Fibroblast of pulmonary artery (primary cell): Measurements from ENCODE around the gene UNC5C.
A peak's percentile ranks its signal among the peaks of the same experiment; 100 is the strongest.

ENCODE experiments used
- DNase-seq: peaks from one replicate; pipeline ENCODE4 v3.0.0-alpha.2; 2010; ENCODE audit warnings: low read depth
- H3K4me3 ChIP-seq: replicated peaks from 2 replicates; pipeline ENCODE4 v1.5.1; 2011; ENCODE audit warnings: low read depth, mild to moderate bottlenecking, control low read depth, low read length, moderate library complexity
- CTCF ChIP-seq: IDR thresholded peaks from 2 replicates; pipeline ENCODE4 v1.5.1; 2011; ENCODE audit warnings: mild to moderate bottlenecking, control low read depth, low read length, inconsistent platforms; ENCODE audit errors: missing control alignments

The UNC5C gene

GRCh38 chr4:95552942-95553550 lies 4.3 kb upstream of the UNC5C start:
- H3K4me3 ChIP-seq, result no peak overlapping the region
- no peak for TF ChIP-seq CTCF
- DNase-seq, result no peak

- no peak overlapping the region for H3K4me3 ChIP-seq
- TF ChIP-seq CTCF, result no peak
- no peak for DNase-seq
Measured at GRCh38 chr4:95551653-95552052, 2.9 kb upstream of the UNC5C start.

DNA sequence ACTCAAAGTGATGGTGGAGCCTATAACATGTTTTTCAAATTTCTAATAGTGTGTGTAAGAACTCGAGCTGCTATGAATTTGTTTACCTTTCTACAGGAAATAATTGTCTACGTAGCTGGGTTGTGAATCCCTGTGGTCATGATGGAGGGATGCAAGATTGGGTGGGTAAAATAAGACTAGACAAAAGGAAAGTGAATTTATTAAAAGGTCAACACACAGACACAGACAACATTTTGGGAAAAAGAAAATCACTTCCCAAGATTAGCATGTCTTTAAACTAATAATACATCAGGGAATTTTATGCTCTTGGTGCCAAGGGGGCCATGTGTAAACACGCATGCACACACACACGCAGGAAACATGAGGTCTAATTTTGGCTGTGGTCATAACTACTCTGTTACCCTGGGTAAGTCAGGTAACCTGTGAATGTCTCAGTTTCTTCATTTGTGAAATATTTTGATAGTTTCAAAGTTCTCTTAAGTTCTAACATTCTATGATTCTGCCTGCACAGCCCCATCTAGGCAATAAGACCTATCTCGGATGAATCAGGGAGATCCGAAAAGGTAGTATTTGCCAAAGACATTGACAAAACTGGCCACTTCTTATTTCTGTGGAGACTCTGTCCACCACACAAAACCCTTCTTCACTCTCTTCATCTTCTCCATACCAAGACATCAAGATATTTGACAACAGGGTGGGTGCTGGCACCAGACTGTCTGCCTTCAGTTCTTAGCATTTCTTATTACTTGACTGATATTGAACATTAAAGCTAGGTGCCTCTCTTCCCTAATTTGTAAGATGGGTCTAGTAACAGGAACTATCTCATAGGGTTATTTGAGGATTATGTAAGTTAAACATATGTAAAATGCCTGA lies 1.6 kb upstream of the UNC5C start:
- no peak for DNase-seq
- no peak for TF ChIP-seq CTCF
- peak overlapping the region; percentile 70 for H3K4me3 ChIP-seq

DNA sequence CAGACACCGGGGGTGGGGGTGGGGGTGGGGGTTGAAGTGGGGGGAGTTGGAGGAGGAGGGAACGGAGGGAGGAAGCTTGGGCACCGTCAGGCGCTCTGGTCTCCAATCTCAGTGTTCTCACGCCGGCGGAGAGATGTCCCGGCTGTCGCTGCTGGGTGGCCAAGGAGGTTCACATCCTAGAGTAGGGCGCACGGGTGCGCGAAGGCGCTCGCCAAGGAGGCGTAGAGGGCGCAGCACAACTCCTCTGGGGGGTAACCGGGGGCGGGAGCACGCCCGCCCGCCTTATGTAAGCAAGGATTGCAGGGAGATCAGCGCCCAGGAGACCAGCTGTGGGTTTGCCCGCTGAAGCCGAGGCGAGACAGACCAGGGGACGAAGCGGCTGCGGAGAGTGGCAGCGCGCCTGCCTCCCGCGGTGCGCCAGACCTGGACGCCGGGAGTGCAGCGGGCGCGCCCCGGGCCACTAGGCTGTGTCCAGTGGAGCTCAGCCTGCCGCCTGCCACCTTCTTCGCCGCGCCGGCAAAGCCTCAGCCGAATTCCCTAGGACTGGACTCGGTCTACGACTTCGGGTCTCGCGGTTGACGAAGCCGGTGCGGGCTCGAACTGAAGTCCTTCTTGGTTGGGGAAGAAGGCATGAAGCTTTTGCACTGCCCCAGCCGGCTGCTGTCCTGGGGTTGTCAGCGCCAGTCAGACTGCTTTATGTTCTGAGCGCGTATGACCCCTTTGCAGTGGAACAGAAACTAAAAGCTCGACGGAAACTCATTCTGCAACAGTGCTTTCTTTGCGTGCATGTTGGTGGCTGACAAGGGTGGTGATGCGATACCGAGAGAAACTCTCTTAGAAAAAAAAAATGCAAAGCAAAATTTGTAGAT lies 707 bp upstream of the UNC5C start:
- peak; percentile 58 for DNase-seq
- no peak for TF ChIP-seq CTCF
- peak overlapping the region; percentile 70 for H3K4me3 ChIP-seq

DNA sequence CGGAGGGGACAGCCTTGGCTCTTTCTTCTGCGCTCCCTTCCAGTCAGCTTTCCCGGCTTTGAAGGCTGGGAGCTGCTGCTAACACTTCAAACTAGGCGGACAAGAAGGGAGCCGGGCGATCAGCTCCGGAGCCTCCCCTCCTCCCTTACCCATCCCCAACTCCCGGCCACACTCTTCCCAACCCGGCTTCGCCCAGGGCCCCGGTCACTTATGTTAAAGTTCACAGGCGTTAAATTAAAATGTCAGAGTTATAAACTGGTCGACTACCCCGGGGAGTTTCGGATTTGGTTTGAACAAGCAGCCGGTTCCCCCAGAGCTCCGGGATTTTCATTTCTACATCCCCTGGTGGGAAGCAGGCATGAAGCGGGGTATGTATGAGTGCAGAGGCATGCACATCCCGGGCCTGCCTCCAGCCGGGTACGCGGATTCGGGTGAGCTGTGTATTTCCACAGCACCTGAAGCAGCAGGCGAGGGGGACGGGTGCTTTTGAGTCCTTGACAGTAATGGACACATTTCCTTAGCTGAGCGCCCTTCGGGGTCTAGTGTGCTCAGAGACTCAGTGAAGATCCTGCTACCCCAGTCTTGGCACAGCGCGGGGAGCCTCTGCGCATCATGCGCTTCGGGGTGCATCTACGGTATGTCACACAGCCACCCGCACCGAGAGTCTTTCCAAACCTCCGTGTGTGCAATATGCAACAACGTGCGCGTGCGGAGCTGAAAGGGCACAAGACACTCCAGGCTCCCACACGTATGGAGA lies 880 bp downstream of the UNC5C start:
- DNase-seq, result peak; percentile 40
- H3K4me3 ChIP-seq, result peak overlapping the region; percentile 70
- no peak for TF ChIP-seq CTCF

DNA sequence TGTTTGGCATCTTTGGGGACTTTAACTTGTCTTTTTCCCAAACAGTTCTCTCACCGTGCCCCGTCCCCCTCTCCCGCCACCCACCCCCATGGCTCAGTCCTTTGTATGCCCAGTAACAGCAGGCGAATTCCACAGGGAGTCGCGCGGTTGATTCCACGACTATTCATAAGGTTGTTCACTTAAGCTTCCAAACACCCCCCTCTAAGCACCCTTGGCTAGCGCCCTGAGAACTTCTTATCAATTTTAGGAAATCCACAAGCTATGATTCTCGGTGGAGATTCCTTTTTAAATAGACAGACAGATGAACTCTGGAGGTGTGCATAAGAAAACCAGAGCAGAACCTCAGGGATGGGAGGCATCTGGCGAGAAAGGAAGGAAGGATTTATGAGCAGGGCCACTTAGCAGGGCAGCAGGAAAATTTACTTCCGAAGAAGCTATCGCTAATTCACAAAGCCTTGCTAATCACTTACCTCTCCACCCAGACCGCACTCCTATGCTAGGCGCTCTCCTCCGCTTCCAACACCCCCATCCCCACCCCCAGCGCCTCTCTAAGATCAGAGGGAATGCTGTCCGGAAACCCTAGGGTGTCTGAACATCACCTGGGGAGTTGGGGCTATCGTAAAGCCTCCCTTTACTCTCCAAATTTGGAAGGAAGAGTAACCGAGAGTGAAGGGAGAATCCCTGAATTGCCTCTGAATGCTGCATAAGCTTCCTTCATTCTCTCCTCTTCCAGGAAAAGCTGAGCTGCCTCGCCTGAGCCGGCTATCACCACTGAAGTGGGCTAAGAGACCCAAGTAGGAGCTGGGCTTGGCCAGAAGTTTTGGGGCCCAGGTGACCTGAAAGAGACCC lies 1.7 kb downstream of the UNC5C start:
- peak overlapping the region; percentile 70 for H3K4me3 ChIP-seq
- TF ChIP-seq CTCF, result no peak
- no peak for DNase-seq
